ENCODE measurements around the gene DDX1. TPM values are rescaled to one million over a fixed set of nuclear protein-coding genes. Genes with fewer than 3 reads are reported as not detected.

The DDX1 gene
- total and polyA plus RNA-seq, 9 of the 15 experiments (the other 6 are each of a cell fraction or from before 2014, with no cell fraction given) = 116 to 277 (median 232) TPM

DNA sequence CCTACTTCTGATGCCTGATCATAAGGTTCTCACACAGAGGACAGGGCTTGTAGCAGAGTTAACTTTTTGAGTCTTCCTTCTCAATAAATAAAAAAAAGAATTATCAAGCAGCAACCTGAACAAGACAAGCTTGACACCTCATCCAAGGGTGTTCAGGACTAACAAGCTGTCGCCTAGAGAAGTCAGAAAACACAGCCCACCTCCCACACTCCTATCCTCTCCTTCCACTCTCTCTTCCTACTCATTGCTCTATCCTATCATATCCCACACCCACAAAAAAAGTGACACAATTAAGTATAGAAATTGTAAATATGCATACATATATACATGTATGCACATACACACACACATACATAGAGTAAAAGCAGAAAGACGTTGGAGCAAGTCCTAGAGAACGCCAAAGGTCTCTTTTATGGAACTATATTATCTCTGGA lies 35.9 kb upstream of the DDX1 start (continued):
- TF ChIP-seq NEUROD1 (IDR thresholded peaks at IDR 0.05; ENCODE audit: borderline replicate concordance, low read depth, low read length, partially characterized antibody) (no peak), NFRKB (IDR thresholded peaks at IDR 0.05; ENCODE audit: low read depth) (peak; percentile 79; the same call in 1 of the 2 replicates), ZKSCAN8 (CRISPR knock-in tag; IDR thresholded peaks at IDR 0.05) (peak; percentile 85), FOXA1 (IDR thresholded peaks at IDR 0.05; ENCODE audit: borderline replicate concordance) (no peak), MEIS2 (IDR thresholded peaks at IDR 0.05; ENCODE audit: partially characterized antibody) (no peak), POLR3G (IDR thresholded peaks at IDR 0.05; ENCODE audit: extremely low read depth, insufficient read length, insufficient replicate concordance) (no peak), HDAC1 (IDR thresholded peaks at IDR 0.05) (peak in 1 of 2 experiments; percentile 44; a peak in 1 of 4 replicates), GTF2A2 (tag; IDR thresholded peaks at IDR 0.05) (no peak), ZNF785 (CRISPR knock-in tag; IDR thresholded peaks at IDR 0.05) (no peak), ZNF644 (tag; IDR thresholded peaks at IDR 0.05; ENCODE audit: low read depth) (no peak), BMI1 (IDR thresholded peaks at IDR 0.05; ENCODE audit: low read length) (no peak), MYNN (IDR thresholded peaks at IDR 0.05) (no peak), MYNN (CRISPR knock-in tag; IDR thresholded peaks at IDR 0.05) (no peak)
- TF ChIP-seq, protein P1, sequence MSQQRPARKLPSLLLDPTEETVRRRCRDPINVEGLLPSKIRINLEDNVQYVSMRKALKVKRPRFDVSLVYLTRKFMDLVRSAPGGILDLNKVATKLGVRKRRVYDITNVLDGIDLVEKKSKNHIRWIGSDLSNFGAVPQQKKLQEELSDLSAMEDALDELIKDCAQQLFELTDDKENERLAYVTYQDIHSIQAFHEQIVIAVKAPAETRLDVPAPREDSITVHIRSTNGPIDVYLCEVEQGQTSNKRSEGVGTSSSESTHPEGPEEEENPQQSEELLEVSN (IDR thresholded peaks at IDR 0.05; ENCODE audit: borderline replicate concordance in 1 of 2, extremely low read depth in 1 of 2, insufficient read depth in 1 of 2, insufficient read length in 1 of 2, low read depth in 1 of 2, low read length in 1 of 2, poor library complexity in 1 of 2, severe bottlenecking in 1 of 2) = no peak
- TF ChIP-seq, protein P2, sequence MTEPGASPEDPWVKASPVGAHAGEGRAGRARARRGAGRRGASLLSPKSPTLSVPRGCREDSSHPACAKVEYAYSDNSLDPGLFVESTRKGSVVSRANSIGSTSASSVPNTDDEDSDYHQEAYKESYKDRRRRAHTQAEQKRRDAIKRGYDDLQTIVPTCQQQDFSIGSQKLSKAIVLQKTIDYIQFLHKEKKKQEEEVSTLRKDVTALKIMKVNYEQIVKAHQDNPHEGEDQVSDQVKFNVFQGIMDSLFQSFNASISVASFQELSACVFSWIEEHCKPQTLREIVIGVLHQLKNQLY (CRISPR knock-in tag; conservative IDR thresholded peaks at IDR 0.05) = no peak
- TF ChIP-seq, protein P3, sequence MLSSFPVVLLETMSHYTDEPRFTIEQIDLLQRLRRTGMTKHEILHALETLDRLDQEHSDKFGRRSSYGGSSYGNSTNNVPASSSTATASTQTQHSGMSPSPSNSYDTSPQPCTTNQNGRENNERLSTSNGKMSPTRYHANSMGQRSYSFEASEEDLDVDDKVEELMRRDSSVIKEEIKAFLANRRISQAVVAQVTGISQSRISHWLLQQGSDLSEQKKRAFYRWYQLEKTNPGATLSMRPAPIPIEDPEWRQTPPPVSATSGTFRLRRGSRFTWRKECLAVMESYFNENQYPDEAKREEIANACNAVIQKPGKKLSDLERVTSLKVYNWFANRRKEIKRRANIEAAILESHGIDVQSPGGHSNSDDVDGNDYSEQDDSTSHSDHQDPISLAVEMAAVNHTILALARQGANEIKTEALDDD (IDR thresholded peaks at IDR 0.05) = peak; percentile 14; the same call in 1 of the 2 replicates
- TF ChIP-seq, protein P4, sequence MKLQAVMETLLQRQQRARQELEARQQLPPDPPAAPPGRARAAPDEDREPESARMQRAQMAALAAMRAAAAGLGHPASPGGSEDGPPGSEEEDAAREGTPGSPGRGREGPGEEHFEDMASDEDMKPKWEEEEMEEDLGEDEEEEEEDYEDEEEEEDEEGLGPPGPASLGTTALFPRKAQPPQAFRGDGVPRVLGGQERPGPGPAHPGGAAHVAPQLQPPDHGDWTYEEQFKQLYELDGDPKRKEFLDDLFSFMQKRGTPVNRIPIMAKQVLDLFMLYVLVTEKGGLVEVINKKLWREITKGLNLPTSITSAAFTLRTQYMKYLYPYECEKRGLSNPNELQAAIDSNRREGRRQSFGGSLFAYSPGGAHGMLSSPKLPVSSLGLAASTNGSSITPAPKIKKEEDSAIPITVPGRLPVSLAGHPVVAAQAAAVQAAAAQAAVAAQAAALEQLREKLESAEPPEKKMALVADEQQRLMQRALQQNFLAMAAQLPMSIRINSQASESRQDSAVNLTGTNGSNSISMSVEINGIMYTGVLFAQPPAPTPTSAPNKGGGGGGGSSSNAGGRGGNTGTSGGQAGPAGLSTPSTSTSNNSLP (IDR thresholded peaks at IDR 0.05; ENCODE audit: borderline replicate concordance, low read depth, low read length) = no peak
- TF ChIP-seq, protein P5, sequence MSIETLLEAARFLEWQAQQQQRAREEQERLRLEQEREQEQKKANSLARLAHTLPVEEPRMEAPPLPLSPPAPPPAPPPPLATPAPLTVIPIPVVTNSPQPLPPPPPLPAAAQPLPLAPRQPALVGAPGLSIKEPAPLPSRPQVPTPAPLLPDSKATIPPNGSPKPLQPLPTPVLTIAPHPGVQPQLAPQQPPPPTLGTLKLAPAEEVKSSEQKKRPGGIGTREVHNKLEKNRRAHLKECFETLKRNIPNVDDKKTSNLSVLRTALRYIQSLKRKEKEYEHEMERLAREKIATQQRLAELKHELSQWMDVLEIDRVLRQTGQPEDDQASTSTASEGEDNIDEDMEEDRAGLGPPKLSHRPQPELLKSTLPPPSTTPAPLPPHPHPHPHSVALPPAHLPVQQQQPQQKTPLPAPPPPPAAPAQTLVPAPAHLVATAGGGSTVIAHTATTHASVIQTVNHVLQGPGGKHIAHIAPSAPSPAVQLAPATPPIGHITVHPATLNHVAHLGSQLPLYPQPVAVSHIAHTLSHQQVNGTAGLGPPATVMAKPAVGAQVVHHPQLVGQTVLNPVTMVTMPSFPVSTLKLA (conservative IDR thresholded peaks at IDR 0.05) = no peak
- TF ChIP-seq, protein P6, sequence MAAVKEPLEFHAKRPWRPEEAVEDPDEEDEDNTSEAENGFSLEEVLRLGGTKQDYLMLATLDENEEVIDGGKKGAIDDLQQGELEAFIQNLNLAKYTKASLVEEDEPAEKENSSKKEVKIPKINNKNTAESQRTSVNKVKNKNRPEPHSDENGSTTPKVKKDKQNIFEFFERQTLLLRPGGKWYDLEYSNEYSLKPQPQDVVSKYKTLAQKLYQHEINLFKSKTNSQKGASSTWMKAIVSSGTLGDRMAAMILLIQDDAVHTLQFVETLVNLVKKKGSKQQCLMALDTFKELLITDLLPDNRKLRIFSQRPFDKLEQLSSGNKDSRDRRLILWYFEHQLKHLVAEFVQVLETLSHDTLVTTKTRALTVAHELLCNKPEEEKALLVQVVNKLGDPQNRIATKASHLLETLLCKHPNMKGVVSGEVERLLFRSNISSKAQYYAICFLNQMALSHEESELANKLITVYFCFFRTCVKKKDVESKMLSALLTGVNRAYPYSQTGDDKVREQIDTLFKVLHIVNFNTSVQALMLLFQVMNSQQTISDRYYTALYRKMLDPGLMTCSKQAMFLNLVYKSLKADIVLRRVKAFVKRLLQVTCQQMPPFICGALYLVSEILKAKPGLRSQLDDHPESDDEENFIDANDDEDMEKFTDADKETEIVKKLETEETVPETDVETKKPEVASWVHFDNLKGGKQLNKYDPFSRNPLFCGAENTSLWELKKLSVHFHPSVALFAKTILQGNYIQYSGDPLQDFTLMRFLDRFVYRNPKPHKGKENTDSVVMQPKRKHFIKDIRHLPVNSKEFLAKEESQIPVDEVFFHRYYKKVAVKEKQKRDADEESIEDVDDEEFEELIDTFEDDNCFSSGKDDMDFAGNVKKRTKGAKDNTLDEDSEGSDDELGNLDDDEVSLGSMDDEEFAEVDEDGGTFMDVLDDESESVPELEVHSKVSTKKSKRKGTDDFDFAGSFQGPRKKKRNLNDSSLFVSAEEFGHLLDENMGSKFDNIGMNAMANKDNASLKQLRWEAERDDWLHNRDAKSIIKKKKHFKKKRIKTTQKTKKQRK (IDR thresholded peaks at IDR 0.05; ENCODE audit: borderline replicate concordance, low read depth, low read length) = no peak

All from K562 (cell line).